Activated naive CD4-positive, alpha-beta T cell treated with anti-CD3 and anti-CD28 coated beads, Interleukin-2, amount 50 U/mL, for 24 hours (primary cell): ENCODE data around the gene PAX5.

ENCODE experiments used
- H3K27ac Mint-ChIP-seq: one replicate; pipeline ENCODE4 v1.8.0; 2021; ENCODE audit warnings: mild to moderate bottlenecking, mixed read lengths
- H3K27me3 Mint-ChIP-seq: one replicate; pipeline ENCODE4 v1.8.0; 2021; ENCODE audit warnings: mixed read lengths
- H3K36me3 Mint-ChIP-seq: one replicate; pipeline ENCODE4 v1.8.0; 2021; ENCODE audit warnings: mixed read lengths
- H3K4me1 Mint-ChIP-seq: one replicate; pipeline ENCODE4 v1.8.0; 2021; ENCODE audit warnings: mixed read lengths
- H3K4me3 Mint-ChIP-seq: one replicate; pipeline ENCODE4 v1.8.0; 2021; ENCODE audit warnings: mild to moderate bottlenecking, mixed read lengths
- H3K9me3 Mint-ChIP-seq: one replicate; pipeline ENCODE4 v1.8.0; 2021; ENCODE audit warnings: mixed read lengths

Gene PAX5

DNA sequence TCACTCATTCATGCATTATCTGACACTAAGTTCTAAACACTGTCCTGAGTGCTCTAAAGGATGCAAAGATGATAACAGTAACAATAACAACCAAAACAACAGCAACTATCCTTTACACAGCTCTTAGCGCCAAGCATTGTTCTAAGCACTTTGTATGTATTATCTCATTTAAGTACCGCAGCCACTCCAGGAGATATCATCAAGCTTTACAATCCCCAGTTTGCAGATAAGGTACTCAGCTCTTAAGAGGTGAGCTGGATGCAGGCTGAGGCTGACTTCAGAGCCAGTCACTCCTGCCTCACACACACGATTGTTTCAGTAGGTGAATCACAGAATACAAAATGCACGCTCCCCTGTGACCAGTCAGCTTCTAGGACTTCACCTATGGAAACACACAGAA is 141.8 kb downstream of the PAX5 start:
- Mint-ChIP-seq H3K36me3 (no peaks in the 10 kb centered on the region), H3K9me3 (no peaks in the 10 kb centered on the region), H3K4me3 (no peak overlapping the region), H3K27me3 (peaks cover 3% of the 10 kb centered on the region), H3K4me1 (no peaks in the 10 kb centered on the region), H3K27ac (no peak overlapping the region)

DNA sequence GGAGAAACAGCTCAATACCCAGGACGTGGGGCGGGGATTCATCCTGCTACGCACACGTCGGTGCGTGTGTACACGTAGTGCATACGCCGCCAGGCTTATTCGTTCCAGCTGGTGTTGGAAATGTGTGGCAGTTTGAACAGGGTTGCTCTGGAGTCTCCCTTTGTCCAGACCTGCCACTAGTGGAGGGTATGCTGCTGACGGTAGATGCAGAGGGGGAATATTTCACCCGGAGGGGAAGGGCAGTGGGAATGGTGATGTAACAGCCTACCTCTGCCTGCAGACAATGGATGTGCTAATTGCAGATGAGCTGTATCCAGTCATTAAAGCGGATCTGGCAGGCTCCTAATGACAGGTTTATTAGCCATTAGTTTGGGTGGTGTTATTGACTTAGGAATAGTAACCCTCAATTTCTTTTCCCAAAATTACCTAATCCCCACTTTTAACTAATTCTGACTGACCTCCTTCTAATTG is 142.7 kb downstream of the PAX5 start:
- no peaks in the 10 kb centered on the region for H3K4me1 Mint-ChIP-seq
- H3K36me3 Mint-ChIP-seq, result no peaks in the 10 kb centered on the region
- no peak overlapping the region for H3K27ac Mint-ChIP-seq
- no peak overlapping the region for H3K4me3 Mint-ChIP-seq
- peaks cover 3% of the 10 kb centered on the region for H3K27me3 Mint-ChIP-seq
- no peaks in the 10 kb centered on the region for H3K9me3 Mint-ChIP-seq

DNA sequence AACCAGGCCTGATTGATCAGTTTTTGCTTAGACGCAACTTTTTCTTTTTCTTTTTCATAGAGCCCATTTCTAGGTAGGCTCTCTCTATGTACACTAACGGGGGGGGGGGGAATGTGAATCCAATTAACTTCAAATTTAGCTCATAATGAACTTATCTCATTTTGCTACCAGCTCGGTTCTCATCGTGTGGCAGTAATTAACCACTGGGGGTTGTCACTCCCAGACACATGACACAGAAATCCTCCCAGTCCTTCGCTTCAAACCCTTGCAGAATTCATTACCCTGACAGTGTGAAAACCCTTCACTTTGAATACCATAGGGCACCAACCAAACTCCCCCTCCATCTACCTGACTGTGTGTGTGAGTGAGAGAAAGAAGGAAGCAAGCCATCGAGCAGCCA is 144.2 kb downstream of the PAX5 start:
- Mint-ChIP-seq H3K36me3 (no peaks in the 10 kb centered on the region), H3K27ac (no peak overlapping the region), H3K27me3 (peaks cover 3% of the 10 kb centered on the region), H3K9me3 (no peaks in the 10 kb centered on the region), H3K4me1 (no peaks in the 10 kb centered on the region), H3K4me3 (no peak overlapping the region)

DNA sequence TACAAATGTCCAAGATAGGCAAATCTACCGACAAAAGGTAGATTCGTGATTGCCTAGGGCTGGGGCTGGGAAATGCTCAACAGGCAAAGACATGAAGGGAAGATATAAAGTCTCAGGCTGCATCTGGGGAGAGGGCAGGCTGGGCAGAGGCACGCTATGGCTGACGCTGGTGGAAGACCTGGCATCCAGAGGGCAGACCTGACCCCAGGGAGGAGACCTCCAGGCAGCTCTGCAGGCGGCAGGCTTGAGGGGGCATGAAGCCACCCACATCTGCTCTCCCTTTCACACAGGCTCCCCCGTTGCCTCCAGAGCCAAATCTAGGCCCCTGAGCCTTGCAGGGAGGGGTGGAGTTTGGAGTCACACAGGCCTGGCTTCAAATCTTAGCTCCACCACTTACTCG is 145.5 kb downstream of the PAX5 start:
- Mint-ChIP-seq H3K27ac (no peak overlapping the region), H3K9me3 (no peaks in the 10 kb centered on the region), H3K27me3 (peaks cover 6% of the 10 kb centered on the region), H3K4me1 (no peaks in the 10 kb centered on the region), H3K4me3 (no peak overlapping the region), H3K36me3 (no peaks in the 10 kb centered on the region)

DNA sequence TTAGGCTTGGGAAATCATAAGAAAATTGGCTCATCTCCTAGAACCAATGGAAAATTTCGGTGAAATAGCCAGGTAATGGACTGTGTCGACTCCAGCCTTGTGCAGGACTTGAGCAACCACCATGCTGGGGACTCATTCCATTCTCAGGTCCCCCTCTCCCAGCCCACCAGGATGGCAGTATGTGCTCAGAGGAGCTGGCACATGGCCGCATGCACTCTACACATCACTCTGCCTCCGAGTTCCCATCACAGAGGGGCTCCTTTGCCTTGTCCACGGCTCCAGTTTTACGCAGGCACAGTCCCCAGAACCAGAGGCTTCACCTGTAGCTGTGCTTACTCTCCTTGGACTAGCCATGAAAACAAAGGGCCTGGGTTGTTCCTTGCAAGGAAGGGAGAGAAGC is 149.3 kb downstream of the PAX5 start:
- no peak overlapping the region for H3K27ac Mint-ChIP-seq

DNA sequence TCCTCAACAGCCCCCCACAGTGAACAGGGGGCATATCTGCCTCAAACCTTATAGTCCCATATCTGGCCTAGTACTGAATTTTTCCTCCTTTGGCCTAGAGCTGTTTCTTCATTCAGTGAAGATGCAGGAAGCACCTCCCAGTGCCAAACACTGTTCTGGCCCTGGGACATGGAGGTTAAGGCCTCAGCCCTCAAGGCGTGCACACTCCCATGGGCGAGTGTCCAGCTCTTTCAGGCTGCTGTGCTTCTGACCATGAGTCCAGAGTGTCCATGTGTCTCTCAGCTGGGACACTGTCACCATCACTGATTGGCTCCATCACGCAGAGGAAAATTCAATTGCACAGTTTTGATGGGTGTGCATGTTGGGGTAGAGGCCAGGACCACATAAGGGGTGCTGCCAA is 151.5 kb downstream of the PAX5 start:
- no peak overlapping the region for H3K27ac Mint-ChIP-seq

More for the DNA sequence above, 149.3 kb downstream of the PAX5 start:
- H3K36me3 Mint-ChIP-seq, result no peaks in the 10 kb centered on the region
- no peak overlapping the region for H3K4me3 Mint-ChIP-seq
- H3K4me1 Mint-ChIP-seq, result no peaks in the 10 kb centered on the region
- H3K27me3 Mint-ChIP-seq, result peaks cover 4% of the 10 kb centered on the region
- H3K9me3 Mint-ChIP-seq, result no peaks in the 10 kb centered on the region

DNA sequence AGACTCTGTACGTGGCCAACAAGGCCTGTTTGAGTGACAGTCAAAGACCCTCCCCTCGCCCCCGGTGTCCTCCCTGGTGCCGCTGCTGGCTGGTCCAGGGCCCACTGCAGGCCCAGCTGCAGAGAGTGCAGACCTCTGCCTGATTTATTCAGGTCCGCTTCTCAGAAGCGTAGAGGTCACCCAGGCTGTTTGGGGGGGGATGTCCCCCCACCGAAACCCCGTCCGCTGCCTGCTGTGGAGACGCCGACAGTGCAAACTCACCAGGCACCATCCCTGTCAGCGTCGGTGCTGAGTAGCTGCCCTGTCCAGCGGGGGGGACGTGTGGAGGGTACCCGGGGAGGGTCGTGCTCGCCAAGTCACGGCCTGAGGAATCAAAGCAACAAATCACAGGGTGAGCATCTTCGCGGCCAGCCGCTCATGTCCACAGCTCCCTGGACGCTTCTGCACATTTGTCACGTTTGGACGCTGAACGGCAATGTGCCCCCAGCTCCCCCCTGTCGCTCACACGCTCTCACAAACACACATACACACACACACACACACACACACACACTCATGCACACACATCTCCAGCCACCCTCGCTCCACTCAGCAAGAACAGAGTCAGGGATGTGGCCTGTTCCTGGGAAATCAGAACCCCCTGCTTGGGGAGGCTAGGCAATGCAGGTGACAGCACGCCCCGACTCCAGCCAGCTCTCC is 152.2 kb downstream of the PAX5 start:
- Mint-ChIP-seq H3K27ac (no peak overlapping the region), H3K4me3 (no peak overlapping the region), H3K4me1 (no peaks in the 10 kb centered on the region), H3K27me3 (peaks cover 4% of the 10 kb centered on the region), H3K36me3 (no peaks in the 10 kb centered on the region), H3K9me3 (no peaks in the 10 kb centered on the region)

More for the DNA sequence above, 151.5 kb downstream of the PAX5 start:
- H3K4me3 Mint-ChIP-seq, result no peak overlapping the region
- H3K4me1 Mint-ChIP-seq, result no peaks in the 10 kb centered on the region
- no peaks in the 10 kb centered on the region for H3K36me3 Mint-ChIP-seq
- no peaks in the 10 kb centered on the region for H3K9me3 Mint-ChIP-seq
- peaks cover 4% of the 10 kb centered on the region for H3K27me3 Mint-ChIP-seq

DNA sequence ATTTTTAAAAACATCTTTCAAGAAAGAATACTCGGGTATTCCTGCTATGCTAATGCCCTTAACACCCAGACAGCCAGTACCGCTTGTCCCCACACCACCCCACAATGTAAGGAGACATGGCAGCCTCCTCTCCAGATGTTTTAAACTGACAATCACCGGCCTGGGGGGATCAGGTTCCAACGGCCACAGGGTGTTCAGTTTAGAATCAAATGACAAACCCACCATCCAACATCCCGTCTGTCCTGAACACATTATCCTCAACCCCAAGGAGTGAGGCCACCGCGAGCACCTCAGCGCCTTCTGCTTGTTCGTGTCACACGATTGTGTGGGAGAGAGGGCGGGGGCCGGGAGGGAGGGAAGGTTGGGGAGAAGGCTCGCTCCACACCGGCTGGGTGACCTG is 152.8 kb downstream of the PAX5 start:
- Mint-ChIP-seq H3K27me3 (peaks cover 4% of the 10 kb centered on the region), H3K4me1 (no peaks in the 10 kb centered on the region)

DNA sequence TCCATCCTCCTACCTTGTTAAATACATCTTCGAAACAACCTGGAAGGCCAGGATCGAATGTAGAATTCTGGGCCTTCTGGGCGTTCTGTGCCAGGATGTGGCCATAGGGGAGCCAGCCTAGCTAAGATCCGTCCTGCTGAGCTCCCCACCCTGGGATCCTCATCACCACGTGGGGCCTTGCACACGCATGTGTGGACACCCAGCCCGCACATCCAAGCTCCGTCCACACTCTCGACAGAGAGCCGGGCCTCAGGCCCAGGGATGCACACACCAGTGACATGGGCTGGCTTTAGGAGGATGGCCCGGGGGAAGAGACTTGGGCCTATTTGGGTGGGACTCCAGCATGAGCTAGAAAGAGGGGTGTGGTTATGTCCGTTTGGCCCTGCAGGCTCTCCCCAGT is 154.0 kb downstream of the PAX5 start:
- no peaks in the 10 kb centered on the region for H3K36me3 Mint-ChIP-seq
- no peak overlapping the region for H3K4me3 Mint-ChIP-seq
- no peak overlapping the region for H3K27ac Mint-ChIP-seq
- no peaks in the 10 kb centered on the region for H3K4me1 Mint-ChIP-seq
- no peaks in the 10 kb centered on the region for H3K9me3 Mint-ChIP-seq
- peaks cover 4% of the 10 kb centered on the region for H3K27me3 Mint-ChIP-seq

More for the DNA sequence above, 152.8 kb downstream of the PAX5 start:
- Mint-ChIP-seq H3K9me3 (no peaks in the 10 kb centered on the region), H3K27ac (no peak overlapping the region), H3K36me3 (no peaks in the 10 kb centered on the region), H3K4me3 (no peak overlapping the region)

DNA sequence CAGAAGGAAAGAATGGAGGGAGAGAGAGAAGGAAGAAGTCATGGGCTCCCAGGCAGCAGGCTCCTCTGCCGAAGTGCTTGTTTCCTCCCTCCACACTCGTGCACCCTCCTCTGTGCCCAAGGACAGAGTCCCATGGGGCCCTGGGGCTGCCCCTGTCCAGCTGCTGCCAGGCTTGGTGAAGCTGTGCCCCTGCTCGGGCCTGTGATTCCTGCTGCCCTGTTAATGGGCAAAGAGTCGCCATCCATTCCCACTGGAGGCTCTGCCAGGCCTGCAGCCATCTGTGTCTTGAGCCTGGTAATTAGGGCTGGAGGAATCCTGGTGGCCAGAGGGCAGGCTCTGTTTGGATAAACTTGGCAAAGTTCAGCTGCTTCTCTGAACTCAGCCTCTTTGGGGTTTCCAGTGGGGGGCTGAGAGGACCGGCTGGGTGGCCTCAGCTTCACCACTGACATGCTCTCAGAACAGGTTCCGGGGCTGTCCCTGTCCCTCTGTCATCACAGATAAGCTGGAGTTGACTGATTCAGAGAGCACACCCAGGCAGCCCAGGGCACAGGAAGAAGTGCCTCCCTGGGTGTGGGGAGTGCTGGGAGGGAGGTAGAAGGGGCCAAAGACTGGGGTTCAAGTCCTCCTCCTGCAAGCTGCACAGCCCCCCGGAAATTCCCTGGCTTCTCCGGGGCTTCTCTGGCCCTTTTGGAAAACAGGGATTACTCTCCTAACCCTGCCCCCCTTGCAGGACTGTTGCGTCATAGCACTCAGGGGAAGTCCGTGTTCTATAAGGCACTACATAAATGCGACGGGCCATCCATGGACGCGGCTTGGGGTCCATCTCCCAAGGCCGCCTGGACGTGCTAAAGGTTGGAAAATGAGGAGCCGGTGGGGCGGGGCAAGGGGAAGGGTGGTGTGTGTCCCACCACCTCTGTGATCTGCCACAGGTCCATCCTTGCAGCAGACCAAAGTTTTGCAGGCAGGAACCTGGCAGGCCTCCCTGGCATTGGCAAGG is 154.8 kb downstream of the PAX5 start:
- Mint-ChIP-seq H3K27ac (no peak overlapping the region), H3K36me3 (no peaks in the 10 kb centered on the region), H3K4me1 (no peaks in the 10 kb centered on the region), H3K9me3 (no peaks in the 10 kb centered on the region), H3K4me3 (no peak overlapping the region), H3K27me3 (peaks cover 4% of the 10 kb centered on the region)

DNA sequence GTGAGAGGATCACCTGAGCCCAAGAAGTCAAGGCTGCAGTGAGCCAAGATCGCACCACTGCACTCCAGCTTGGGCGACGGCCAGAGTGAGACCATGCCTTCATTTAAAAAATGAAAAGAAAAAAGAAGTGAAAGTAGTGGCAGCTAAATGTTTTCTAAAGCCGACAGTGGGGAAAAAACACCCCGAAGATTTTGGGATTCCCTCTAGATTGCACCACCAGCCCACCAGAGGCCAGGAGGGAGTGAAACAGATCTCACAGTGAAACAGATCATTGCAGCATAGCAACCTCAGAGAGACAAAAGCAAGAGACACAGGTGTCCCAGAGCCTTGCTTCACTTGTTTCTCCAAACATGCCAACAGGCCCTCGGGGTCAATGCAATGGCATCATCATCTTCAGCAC is 156.8 kb downstream of the PAX5 start:
- Mint-ChIP-seq H3K27ac (no peak overlapping the region), H3K27me3 (no peaks in the 10 kb centered on the region)

DNA sequence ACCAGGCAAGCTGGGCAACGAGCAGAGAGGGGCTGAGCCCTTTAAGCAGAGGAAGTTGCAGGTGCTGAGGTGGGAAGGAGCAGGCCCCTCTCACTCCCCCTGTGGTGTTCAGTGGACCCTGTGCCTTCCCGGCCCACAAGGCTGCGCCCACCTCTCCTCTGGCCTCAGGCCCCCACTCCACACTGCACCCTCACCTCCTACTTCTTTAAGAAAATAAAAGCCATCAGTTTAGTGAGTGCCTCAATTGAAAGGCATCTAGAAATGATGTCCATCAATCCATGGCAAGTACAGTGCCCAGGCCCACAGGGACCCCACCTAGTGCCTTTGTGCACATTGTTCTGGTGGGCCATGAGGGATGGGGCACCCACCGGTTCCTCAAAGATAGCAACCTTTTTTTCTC is 158.0 kb downstream of the PAX5 start:
- H3K27ac Mint-ChIP-seq, result no peak overlapping the region

More for the DNA sequence above, 156.8 kb downstream of the PAX5 start:
- Mint-ChIP-seq H3K4me1 (no peaks in the 10 kb centered on the region), H3K4me3 (no peak overlapping the region), H3K9me3 (no peaks in the 10 kb centered on the region), H3K36me3 (no peaks in the 10 kb centered on the region)

DNA sequence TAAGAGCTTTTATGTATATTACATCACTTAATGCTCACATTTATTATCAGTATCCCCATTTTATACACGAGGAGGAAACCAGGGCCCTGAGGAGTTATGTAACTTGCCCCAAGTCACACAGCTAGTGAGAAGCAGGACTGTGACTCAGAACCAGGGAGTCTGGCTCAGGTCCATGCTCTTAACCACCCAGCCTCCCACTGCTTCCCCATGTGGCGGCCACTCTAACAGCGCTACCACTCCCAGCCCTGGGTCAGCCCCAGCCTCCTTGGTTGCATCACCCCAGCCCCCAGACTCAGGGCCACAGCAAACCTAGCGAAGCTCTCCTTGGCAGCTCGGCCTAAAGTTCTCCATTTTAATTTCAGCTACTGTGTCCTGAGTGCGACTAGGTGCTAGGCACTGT is 159.1 kb downstream of the PAX5 start:
- Mint-ChIP-seq H3K27ac (no peak overlapping the region), H3K4me3 (no peak overlapping the region), H3K4me1 (no peaks in the 10 kb centered on the region), H3K27me3 (no peaks in the 10 kb centered on the region), H3K9me3 (no peaks in the 10 kb centered on the region), H3K36me3 (no peaks in the 10 kb centered on the region)

More for the DNA sequence above, 158.0 kb downstream of the PAX5 start:
- Mint-ChIP-seq H3K4me1 (no peaks in the 10 kb centered on the region), H3K9me3 (no peaks in the 10 kb centered on the region), H3K27me3 (no peaks in the 10 kb centered on the region), H3K36me3 (no peaks in the 10 kb centered on the region), H3K4me3 (no peak overlapping the region)

DNA sequence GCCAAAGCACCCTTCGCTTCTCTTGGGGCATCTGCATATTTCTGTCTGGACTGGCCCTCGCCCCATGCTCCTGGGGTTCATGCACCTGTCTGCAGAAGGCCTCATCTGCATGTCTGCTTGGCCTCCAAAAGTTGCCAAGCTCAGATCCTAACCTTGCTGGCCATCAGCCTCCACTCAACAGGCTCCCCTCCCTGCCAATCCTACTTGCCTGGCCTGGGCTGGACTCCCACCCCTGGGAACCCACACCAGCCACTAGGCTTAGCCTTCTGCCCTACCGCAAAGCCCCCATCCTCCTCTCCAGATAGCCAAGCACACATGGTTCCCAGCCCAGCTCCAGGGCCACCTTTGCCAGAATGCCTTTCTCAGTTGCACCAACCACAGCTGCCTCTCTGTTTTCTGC is 159.8 kb downstream of the PAX5 start:
- Mint-ChIP-seq H3K9me3 (no peaks in the 10 kb centered on the region), H3K27ac (no peak overlapping the region), H3K4me3 (no peak overlapping the region), H3K36me3 (no peaks in the 10 kb centered on the region), H3K27me3 (no peaks in the 10 kb centered on the region), H3K4me1 (no peaks in the 10 kb centered on the region)

DNA sequence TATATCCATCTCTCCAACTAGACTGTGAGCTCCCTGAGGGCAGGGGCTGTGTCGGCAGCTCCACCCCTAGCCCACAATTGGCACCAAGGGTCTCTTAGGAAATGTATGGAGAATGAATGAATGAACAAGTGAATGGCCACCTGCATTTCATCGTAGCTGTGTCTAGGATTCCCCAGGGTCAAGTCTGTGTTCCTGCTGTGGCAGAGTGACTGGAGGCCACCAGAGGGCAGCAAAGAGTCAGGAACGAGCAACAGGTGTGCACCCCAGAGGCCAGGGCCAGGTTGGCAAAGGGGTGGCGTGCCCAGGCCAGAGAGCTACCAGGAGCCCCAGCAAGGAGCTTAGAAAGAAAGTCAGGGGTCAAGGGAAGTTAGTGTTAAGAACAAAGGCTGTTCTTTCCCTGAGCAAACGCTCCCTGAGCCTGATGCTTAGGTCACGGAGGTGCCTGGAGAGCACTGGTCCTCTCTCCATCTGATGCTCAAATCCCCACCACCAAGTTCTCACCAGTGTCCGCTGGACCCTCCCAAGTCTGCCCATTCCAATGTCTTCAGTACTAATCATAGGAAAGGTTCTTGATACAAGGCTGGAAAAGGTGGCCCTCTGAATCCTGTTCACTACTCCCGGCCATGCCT is 160.7 kb downstream of the PAX5 start:
- H3K36me3 Mint-ChIP-seq, result no peaks in the 10 kb centered on the region
- H3K27ac Mint-ChIP-seq, result no peak overlapping the region
- H3K27me3 Mint-ChIP-seq, result no peaks in the 10 kb centered on the region
- H3K4me3 Mint-ChIP-seq, result no peak overlapping the region
- no peaks in the 10 kb centered on the region for H3K9me3 Mint-ChIP-seq
- H3K4me1 Mint-ChIP-seq, result no peaks in the 10 kb centered on the region

DNA sequence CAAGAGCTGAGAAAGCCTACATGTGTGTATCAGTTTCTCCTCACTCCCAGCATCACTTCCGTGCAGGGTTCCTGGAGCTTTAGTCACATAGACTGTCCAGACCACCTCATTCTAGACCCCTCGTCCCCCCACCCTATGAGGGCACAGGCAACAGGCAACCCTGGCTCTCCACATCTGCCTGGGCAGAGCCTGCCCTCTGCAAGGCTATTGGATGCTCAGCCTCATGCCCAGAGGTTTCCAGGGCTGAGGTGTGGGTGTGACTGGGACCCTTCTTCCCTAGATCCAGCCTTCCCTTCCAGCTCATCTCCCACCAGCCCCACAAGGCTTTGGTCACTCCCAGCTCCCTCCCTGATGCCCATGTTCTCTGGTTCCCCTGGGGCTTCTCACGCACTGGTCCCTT is 161.4 kb downstream of the PAX5 start:
- no peak overlapping the region for H3K27ac Mint-ChIP-seq
- H3K4me3 Mint-ChIP-seq, result no peak overlapping the region

More for the DNA sequence above, 161.4 kb downstream of the PAX5 start:
- Mint-ChIP-seq H3K4me1 (no peaks in the 10 kb centered on the region), H3K9me3 (no peaks in the 10 kb centered on the region), H3K27me3 (peaks cover 3% of the 10 kb centered on the region), H3K36me3 (no peaks in the 10 kb centered on the region)
